ENCODE measurements around the gene SLC43A2. TPM values are rescaled to one million over a fixed set of nuclear protein-coding genes. Genes with fewer than 3 reads are reported as not detected.
A peak's percentile ranks its signal among the peaks of the same experiment; 100 is the strongest.

Gene SLC43A2
- total RNA-seq, 4 donors from 2014 or later = 3.6 to 15.6 (median 6.8) TPM

GRCh38 chr17:1649844-1650501 lies 21.3 kb upstream of the SLC43A2 start, which contains the start of gene RILP:
Gene RILP (minus strand): TSS chr17:1649866. CDS start chr17:1649804, 62 bp downstream.
- H3K4me1 ChIP-seq = peaks cover 0 to 13% of the 10 kb centered on the region in 2 donors
- peak in 1 of 2 donors; percentile 22 for TF ChIP-seq POLR2A (IDR thresholded peaks at IDR 0.05)
- TF ChIP-seq CTCF (IDR thresholded peaks at IDR 0.05) = no peak
- H3K9me3 ChIP-seq = no peaks in the 10 kb centered on the region
- H3K36me3 ChIP-seq = no peaks in the 10 kb centered on the region
- peak; percentile 70 to 78 for DNase-seq
- H3K27me3 ChIP-seq = no peaks in the 10 kb centered on the region
- H3K4me3 ChIP-seq = peak within 1 kb of the TSS; percentile 58 to 73
- intact Hi-C loops (cut with DNase I; ENCODE audit: low total_unique reads) = loop anchor here (5.0 kb wide), 1 partner anchor 68 kb away; no protein-coding TSS in a partner anchor
- H3K27ac ChIP-seq = peak within 1 kb of the TSS; percentile 97 to 100

- Histone ChIP-seq H3K4me3 (peak overlapping the region; percentile 58 to 73), H3K9me3 (no peaks in the 10 kb centered on the region), H3K36me3 (no peaks in the 10 kb centered on the region), H3K27me3 (no peaks in the 10 kb centered on the region), H3K27ac (peak overlapping the region; percentile 97 to 100), H3K4me1 (peaks cover 0 to 13% of the 10 kb centered on the region in 2 donors)
- TF ChIP-seq POLR2A (IDR thresholded peaks at IDR 0.05) (peak; percentile 48 to 68), CTCF (IDR thresholded peaks at IDR 0.05) (peak; percentile 31 to 99 (median 95))
- peak; percentile 93 to 97 for DNase-seq
- intact Hi-C loops (cut with DNase I; ENCODE audit: low total_unique reads) = loop anchor here (5.0 kb wide), 1 partner anchor 67 kb away; no protein-coding TSS in a partner anchor
Measured at GRCh38 chr17:1648963-1649843, 20.6 kb upstream of the SLC43A2 start.

GRCh38 chr17:1648173-1648962 lies 19.7 kb upstream of the SLC43A2 start:
- peaks cover 0 to 18% of the 10 kb centered on the region in 2 donors for H3K4me1 ChIP-seq
- DNase-seq = no peak
- H3K27ac ChIP-seq = peak overlapping the region; percentile 86 to 87

GRCh38 chr17:1647802-1648171 lies 19.2 kb upstream of the SLC43A2 start:
- Histone ChIP-seq H3K4me3 (no peak overlapping the region), H3K9me3 (no peaks in the 10 kb centered on the region), H3K27ac (peak overlapping the region; percentile 86 to 87), H3K36me3 (no peaks in the 10 kb centered on the region), H3K27me3 (no peaks in the 10 kb centered on the region), H3K4me1 (peaks cover 0 to 20% of the 10 kb centered on the region in 2 donors)
- TF ChIP-seq POLR2A (IDR thresholded peaks at IDR 0.05) (no peak), CTCF (IDR thresholded peaks at IDR 0.05) (no peak)
- intact Hi-C loops (cut with DNase I; ENCODE audit: low total_unique reads) = loop anchor here (5.0 kb wide), 1 partner anchor 65 kb away; no protein-coding TSS in a partner anchor
- DNase-seq = no peak

More at GRCh38 chr17:1648173-1648962, 19.7 kb upstream of the SLC43A2 start:
- Histone ChIP-seq H3K36me3 (no peaks in the 10 kb centered on the region), H3K9me3 (no peaks in the 10 kb centered on the region), H3K4me3 (peak overlapping the region; percentile 46 to 73), H3K27me3 (no peaks in the 10 kb centered on the region)
- no peak for TF ChIP-seq POLR2A (IDR thresholded peaks at IDR 0.05)
- peak in 1 of 4 experiments; percentile 98 for TF ChIP-seq CTCF (IDR thresholded peaks at IDR 0.05)
- intact Hi-C loops (cut with DNase I; ENCODE audit: low total_unique reads) = loop anchor here (5.0 kb wide), 1 partner anchor 66 kb away; no protein-coding TSS in a partner anchor
